Measurements from ENCODE around the gene PRSS1.

- TF ChIP-seq CTCF (IDR thresholded peaks at IDR 0.05; ENCODE audit: low read depth, low read length, poor library complexity, severe bottlenecking) (no peak), EZH2phosphoT487 (IDR thresholded peaks at IDR 0.05; ENCODE audit: borderline replicate concordance, low read length) (no peak)
Measured at GRCh38 chr7:142777318-142777717, 28.0 kb downstream of the PRSS1 start.

Measured in DOHH2 (cell line).